OCI-LY3 (cell line): ENCODE measurements around the gene PDZK1.

ENCODE experiments used
- EZH2phosphoT487 ChIP-seq: fragments of 200-600 bp; shearing (Covaris generic); IDR thresholded peaks from 2 replicates; pipeline ENCODE4 v1.6.1; 2018; ENCODE audit warnings: antibody characterized with exemption, mixed run types, low read depth
- TF ChIP-seq, protein P1 (sequence below): fragments of 200-600, 300-600 bp; sonication (generic); IDR thresholded peaks from 2 replicates; pipeline ENCODE4 v1.5.1; 2014; ENCODE audit warnings: antibody characterized with exemption, low read length, low read depth

DNA sequence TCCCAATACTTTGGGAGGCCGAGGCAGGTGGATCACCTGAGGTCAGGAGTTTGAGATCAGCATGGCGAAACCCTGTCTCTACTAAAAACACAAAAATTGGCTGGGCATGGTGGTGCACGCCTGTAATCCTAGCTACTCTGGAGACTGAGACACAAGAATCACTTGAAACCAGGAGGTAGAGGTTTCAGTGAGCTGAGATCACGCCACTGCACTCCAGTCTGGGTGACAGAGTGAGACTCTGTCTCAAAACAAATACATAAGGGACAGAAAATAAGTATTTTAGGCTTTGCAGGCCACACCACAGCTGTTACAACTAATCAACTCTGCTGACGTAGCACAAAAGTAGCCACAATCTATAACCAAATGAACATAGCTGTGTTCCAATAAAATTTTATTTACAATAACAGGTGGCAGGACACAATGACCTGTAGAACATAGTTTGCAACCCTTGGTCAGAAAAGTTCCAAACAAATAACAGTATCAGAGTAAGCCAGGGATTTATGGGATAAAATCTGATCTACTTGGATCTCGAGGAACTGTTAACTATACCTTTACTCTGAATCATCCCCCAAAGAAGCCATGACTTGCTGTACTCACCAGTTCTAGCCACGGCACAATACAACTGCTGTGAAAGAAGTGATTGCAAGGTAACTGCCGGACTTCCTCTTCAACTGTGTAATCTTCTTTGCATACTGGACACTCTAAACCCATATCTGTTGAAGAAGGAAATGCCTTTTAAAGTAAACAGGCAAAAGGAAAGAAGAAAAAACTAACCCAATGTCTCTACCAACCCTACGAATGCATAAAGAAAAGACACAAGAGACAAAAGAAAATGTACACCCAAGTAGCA, 40.5 kb upstream of the PDZK1 start:
- TF ChIP-seq, protein P1, sequence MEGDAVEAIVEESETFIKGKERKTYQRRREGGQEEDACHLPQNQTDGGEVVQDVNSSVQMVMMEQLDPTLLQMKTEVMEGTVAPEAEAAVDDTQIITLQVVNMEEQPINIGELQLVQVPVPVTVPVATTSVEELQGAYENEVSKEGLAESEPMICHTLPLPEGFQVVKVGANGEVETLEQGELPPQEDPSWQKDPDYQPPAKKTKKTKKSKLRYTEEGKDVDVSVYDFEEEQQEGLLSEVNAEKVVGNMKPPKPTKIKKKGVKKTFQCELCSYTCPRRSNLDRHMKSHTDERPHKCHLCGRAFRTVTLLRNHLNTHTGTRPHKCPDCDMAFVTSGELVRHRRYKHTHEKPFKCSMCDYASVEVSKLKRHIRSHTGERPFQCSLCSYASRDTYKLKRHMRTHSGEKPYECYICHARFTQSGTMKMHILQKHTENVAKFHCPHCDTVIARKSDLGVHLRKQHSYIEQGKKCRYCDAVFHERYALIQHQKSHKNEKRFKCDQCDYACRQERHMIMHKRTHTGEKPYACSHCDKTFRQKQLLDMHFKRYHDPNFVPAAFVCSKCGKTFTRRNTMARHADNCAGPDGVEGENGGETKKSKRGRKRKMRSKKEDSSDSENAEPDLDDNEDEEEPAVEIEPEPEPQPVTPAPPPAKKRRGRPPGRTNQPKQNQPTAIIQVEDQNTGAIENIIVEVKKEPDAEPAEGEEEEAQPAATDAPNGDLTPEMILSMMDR = no peak
- TF ChIP-seq EZH2phosphoT487 = no peak
